NCI-H1694 (cell line): ENCODE measurements around the gene TSPAN6.

ENCODE experiments used
- DNase-seq: peaks from one replicate; lab custom pipeline; 2025; lab: John Stamatoyannopoulos, UW

TSPAN6 gene, protein sequence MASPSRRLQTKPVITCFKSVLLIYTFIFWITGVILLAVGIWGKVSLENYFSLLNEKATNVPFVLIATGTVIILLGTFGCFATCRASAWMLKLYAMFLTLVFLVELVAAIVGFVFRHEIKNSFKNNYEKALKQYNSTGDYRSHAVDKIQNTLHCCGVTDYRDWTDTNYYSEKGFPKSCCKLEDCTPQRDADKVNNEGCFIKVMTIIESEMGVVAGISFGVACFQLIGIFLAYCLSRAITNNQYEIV

GRCh38 chrX:100636321-100636991 is at the start of gene TSPAN6:
Gene TSPAN6, minus strand, starts transcription at chrX:100636806. Its CDS starts 112 bp downstream, at chrX:100636694.
- peak; percentile 89 for DNase-seq

- DNase-seq, result no peak
Observed at GRCh38 chrX:100685997-100686305, 49.3 kb upstream of the TSPAN6 start.

DNA sequence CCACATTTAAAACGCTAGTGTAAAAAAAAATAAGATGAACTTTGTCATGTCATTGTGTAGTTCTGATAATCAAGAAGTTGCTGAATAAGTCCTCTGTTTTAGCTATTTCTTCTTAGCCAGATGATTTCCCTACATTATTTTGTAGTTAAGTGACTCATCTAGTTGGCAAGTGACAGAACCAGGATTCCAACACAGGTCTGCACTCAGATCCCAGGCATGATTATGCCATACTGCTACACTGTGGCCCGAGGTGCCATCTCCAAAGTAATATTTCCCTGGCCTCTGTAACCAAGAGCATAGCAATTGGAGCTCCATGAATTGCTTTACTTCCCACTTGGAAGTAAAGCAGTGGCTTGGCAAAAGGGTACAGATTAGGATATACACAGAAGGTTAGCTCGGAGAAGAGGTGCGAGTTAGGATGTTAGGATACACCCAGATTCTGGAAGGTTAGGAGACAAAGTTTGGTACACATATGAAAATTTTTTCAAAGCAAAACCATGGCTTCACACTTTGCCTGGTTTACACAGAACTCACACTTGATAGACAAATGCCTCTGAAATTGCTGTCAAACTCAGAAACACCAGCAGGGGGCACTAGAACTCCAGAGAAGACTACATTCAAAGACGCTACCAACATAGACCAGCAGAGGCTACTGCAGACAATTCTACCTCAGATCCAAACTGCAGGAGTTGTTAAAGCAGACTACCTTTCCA is 48.8 kb upstream of the TSPAN6 start:
- DNase-seq, result peak; percentile 87

DNA sequence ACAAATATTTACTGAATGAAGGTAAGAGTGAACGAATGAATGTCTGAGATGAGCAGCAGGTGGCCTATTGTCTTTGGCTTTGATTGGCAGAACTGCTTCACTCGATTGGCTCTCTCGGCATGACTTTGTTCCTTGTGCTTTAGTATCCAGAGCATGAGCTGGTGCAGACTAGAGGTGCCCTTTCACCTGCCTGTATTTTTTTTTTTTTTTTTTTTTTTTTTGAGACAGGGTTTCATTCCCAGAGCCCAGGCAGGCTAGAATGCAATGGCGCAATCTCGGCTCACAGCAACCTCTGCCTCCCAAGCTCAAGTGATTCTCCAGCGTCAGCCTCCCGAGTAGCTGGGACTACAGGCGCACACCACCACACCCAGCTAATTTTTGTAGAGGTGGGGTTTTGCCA is 46.3 kb upstream of the TSPAN6 start:
- no peak for DNase-seq

GRCh38 chrX:100681599-100681998 is 45.0 kb upstream of the TSPAN6 start:
- no peak for DNase-seq

DNA sequence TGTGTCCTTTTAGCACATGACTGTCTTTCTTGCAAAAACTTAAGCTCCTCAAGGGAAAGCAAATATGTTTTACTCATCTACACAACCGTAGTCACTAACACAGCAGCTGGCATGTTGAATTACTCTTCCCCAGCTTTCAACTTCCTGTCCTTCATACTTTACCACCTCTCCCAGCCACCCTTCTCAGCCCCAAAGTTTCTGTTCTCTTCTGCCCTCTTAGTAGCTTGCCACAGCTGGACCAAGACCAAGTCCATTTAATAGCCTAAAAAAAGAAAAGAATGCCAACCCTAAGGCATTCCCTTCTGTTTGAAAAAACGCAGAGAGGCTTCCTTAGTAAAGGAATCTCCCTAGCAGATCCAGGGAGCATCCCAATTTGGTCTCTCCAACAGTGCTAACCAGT is 44.1 kb upstream of the TSPAN6 start:
- no peak for DNase-seq

DNA sequence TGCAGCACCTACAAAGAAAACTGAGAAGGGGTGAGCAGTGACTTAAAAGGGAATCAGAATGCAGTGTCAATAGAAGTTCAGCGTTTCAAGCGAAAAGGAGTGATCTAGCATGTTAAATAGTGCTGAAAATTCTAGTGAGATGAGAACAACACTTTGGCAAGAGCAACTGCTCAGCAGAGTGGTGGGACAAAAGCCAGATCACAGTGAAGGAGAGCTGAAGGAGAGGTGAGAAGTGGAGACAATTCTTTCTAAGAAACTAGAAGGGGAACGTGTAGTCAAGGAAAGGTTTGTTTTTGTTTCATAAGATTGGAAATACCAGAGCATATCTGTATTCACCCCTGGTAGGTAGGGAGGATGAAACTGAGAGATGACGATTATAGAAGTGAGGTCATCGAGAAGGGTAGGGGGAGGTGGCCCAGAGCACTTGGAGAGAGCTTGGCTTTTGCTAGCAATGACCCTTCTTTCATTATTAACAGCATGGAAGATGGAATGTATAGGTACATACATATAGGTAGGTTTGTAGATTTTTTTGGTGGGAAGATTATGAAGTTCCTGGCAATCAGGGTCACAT is 41.1 kb upstream of the TSPAN6 start:
- no peak for DNase-seq

- DNase-seq, result no peak
Observed at GRCh38 chrX:100674705-100675104, 38.1 kb upstream of the TSPAN6 start.

- DNase-seq, result no peak
Observed at GRCh38 chrX:100673397-100673953, 36.9 kb upstream of the TSPAN6 start.

- no peak for DNase-seq
Observed at GRCh38 chrX:100672966-100673365, 36.4 kb upstream of the TSPAN6 start.

DNA sequence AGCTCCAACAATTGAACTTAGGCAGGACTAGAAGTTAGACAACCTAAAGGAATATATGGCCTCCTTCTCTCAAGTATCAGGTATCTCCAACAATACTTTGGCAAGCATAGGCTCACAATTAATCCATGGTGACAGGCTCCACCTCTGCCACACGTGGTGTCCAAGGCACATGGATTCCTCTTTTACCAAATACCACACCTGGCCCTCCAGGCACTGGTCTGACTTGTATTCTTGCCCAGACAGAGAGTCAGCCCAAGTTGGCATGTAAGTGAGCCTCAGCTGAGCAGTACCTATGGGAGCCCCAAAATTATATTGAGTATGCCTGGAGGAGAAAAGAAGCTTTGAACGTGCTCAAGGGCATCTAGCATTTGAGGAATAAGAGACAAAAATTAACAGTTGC is 27.0 kb upstream of the TSPAN6 start:
- DNase-seq, result no peak

DNA sequence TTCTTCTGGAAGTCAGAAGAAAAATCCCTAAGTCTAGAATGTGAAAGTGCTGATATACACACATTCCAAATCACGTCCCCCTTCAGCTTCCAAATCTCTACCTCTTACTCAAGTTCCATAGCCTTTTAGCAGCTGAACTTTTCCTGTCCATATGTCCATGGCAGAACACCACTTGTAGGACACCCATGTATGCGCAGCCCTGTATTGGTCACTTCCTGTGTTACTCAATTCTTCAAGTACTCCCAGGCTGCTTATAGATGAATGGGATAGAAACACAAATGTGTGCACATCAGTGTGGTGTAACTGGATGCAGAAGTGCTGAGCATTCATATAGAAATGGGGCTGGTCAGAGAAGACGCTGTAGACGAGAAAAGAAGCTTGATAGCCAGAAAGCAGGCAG is 26.2 kb upstream of the TSPAN6 start:
- DNase-seq, result no peak

- DNase-seq, result no peak
Observed at GRCh38 chrX:100662170-100662569, 25.6 kb upstream of the TSPAN6 start.

DNA sequence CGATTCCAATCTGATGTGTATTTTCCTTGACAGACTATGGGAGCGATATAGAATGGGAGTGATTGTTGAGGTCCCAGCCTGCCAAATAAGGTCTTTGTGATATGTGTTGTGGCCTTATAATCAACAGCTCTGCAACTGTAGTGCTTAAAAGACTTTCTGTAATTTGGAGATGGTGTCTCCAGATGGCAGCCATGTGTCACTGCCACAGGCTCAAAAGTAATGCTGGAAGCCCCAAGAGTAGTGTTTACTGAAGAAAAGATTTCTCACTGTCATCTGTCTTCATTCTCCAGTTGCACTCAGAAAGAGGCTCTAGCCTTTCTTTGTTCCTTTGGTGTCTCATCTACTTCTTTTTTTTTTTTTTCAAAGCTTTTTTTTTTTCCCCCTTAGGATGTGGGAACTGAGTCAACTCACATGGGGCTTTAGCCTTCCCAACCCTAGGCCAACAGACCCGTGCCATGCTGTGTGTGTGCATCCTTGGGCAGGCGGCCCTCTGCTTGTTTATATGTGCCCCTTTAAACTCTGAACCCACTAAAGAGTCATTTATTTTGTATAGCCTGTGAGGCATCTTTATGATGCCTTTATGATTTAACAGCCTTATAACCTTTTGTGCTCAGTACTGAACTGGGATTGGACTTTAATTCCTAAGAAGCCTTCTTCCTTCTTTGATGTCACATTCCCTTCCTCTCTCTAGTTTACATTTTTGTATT is 23.0 kb upstream of the TSPAN6 start:
- peak; percentile 40 for DNase-seq

DNA sequence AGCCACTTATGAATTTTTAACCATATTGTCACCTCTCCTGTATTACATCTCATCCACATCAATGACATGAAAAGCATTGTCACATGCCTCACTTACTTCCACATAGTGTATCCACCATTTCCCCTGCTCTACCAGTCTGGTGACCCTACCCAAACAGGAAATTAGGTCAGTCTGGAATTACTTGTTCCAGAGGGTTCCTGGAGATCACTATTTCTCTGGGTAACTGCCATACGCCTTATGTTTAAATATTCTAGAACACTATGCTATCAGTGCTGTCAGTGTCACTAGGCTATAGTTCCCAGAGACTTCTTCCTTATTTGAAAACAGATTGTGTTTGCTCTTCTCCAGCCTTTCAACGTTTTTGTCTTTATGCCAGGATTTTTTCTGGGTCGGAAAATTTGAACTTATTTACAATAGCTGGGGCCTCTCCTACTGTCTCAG is 22.4 kb upstream of the TSPAN6 start:
- DNase-seq, result peak; percentile 28

- peak; percentile 49 for DNase-seq
Observed at GRCh38 chrX:100654261-100654660, 17.7 kb upstream of the TSPAN6 start.

- no peak for DNase-seq
Observed at GRCh38 chrX:100652266-100652665, 15.7 kb upstream of the TSPAN6 start.

DNA sequence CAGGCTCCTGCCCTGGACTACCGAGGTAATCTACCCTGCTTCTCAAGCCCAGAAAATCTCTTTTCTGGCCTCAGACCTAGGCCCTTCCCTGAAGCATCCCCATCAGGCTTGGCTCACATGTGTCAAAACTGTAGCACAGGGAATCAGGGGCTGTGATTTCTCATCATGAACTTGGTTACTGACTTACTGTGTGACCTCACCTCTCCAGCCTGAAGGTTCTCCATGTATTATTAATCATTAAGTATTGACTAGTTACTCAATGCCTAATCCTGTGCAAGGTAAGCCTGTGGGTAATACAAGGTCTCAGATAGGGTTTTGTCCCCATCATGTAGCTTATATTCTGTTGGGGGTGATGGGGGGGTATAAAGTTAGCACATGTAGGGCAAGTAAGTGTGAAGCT is 14.2 kb upstream of the TSPAN6 start:
- DNase-seq, result no peak

DNA sequence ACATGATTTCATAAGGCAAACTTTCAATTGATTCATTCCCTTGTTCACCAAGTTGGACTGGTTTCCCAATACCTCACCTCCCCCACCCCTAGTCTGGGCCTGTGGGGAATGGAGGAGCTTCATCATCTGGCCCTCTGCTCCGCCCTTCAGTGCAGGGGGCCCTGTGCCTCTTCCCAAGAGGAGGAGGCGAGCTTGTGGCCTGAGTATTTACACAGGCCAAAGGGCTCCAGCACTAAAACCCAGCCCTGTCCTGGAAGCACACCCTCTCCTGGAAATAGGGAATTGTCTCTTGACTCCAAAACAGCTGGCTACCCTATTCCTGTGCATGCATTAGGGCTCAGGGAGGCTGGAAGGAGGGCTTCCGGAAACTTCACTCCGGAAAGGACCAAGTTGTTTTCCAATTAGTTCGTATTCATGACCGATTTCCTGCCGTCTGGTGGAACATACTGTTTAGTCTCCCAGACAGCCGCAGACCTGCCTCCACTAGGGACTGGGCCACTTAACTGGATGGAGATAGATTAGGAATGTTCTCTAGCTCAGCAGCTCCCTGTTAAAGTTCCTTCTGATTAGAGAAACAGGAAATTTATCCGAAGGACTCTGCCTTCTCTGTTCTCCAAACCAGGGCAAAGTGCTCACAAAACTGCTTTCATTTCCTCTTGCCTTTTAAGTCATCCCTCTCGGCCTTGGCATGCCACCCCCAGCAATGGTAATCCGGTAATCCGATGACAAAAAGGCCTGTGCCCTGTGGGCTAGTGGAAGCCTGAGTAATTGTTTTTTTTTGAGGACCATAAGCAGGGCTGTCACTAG is 13.1 kb upstream of the TSPAN6 start:
- no peak for DNase-seq

DNA sequence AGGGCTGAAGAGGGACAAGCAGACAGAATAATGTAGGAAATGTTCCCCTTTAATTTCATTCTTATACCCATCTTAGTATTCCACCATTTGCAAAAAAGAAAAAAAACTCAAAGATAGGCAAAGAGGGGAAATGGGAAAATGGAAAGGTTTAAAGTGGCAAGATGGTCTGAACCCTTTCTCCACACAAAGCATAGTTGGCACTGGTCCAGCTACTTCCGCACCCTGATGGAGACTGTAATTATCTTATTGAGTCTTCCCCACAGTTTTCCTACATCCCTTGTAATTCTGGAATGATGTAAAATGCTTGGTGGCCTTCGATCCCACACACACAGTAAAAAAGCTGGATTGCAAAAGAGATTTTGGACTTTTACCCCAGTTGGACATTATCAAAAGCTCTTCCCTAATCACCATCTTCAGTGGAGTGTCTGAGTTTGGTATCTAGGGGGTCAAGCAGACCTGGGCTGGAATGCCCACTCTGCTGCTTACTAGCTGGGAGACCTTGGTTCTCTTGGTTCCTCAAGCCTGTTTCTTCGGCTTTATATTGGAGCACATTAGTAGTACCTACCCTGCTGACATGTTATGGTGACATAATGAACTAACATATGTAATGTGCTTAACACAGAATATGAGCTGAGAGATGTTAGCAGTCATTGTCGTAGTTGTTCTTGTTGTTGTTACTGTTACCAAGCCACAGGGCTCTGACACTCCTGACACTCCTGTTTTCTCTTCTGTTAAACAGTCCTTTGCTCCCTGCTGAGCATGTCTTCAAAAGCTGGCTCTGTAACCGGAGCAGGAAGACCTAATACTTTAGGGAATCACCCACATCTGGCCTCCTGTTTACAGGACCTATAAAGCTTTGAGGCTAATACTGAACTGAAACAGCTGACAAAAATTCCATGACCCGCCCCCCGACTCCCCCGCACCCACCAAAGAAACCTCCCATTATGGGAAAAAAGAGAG is 12.1 kb upstream of the TSPAN6 start:
- DNase-seq, result no peak
